22Rv1 (cell line): Measurements from ENCODE around the gene CCL13.

Experiments used
- ZFX ChIP-seq: fragments of 450-650 bp; IDR thresholded peaks from 2 replicates; pipeline ENCODE4 v1.6.1; 2017; ENCODE audit warnings: antibody characterized with exemption, borderline replicate concordance
- TF ChIP-seq, protein P1 (sequence below): fragments of 450-650 bp; IDR thresholded peaks from 2 replicates; pipeline ENCODE4 v1.5.1; 2017; ENCODE audit warnings: mild to moderate bottlenecking

GRCh38 chr17:34356194-34356593, at the start of gene CCL13:
- TF ChIP-seq, protein P1, sequence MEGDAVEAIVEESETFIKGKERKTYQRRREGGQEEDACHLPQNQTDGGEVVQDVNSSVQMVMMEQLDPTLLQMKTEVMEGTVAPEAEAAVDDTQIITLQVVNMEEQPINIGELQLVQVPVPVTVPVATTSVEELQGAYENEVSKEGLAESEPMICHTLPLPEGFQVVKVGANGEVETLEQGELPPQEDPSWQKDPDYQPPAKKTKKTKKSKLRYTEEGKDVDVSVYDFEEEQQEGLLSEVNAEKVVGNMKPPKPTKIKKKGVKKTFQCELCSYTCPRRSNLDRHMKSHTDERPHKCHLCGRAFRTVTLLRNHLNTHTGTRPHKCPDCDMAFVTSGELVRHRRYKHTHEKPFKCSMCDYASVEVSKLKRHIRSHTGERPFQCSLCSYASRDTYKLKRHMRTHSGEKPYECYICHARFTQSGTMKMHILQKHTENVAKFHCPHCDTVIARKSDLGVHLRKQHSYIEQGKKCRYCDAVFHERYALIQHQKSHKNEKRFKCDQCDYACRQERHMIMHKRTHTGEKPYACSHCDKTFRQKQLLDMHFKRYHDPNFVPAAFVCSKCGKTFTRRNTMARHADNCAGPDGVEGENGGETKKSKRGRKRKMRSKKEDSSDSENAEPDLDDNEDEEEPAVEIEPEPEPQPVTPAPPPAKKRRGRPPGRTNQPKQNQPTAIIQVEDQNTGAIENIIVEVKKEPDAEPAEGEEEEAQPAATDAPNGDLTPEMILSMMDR: no peak
- TF ChIP-seq ZFX: no peak
